SK-N-SH treated with all-trans-retinoic acid at 6 μM for 48 hours (cell line): Measurements from ENCODE around the gene RPS5.

ENCODE experiments used
- ATAC-seq: fragments of 200-7000 bp; cut with Tn5 transposase; 3 replicates; pipeline ENCODE4 v1.9.1; 2020; ENCODE audit warnings: mild to moderate bottlenecking, moderate library complexity
- ARNTL ChIP-seq: fragments of 450-650 bp; formaldehyde crosslinking; IDR thresholded peaks from 2 replicates; pipeline ENCODE4 v1.5.0; 2020; ENCODE audit warnings: low read depth, mild to moderate bottlenecking, moderate library complexity, borderline replicate concordance
- BACH2 ChIP-seq: fragments of 250-450 bp; sonication (Bioruptor Pico); IDR thresholded peaks from 2 replicates; pipeline ENCODE4 v1.9.0; 2021; ENCODE audit warnings: mild to moderate bottlenecking, borderline replicate concordance
- CREB5 ChIP-seq: fragments of 250-450 bp; sonication (Bioruptor Pico); IDR thresholded peaks from 2 replicates; pipeline ENCODE4 v1.5.1; 2020; ENCODE audit warnings: low read depth, mild to moderate bottlenecking, moderate library complexity
- CSDC2 ChIP-seq: fragments of 250-450 bp; sonication (Bioruptor Pico); IDR thresholded peaks from 2 replicates; pipeline ENCODE4 v1.5.0; 2020; ENCODE audit warnings: mild to moderate bottlenecking, moderate library complexity
- CSRNP3 ChIP-seq: fragments of 250-450 bp; sonication (Bioruptor Pico); IDR thresholded peaks from 2 replicates; pipeline ENCODE4 v1.5.1; 2021; ENCODE audit warnings: mild to moderate bottlenecking, moderate library complexity
- ESRRG ChIP-seq: fragments of 250-450 bp; sonication (Bioruptor Pico); IDR thresholded peaks from 2 replicates; pipeline ENCODE4 v1.6.1; 2021; ENCODE audit warnings: mild to moderate bottlenecking
- GLIS3 ChIP-seq: fragments of 250-450 bp; sonication (Bioruptor Pico); IDR thresholded peaks from 2 replicates; pipeline ENCODE4 v1.5.0; 2020; ENCODE audit warnings: mild to moderate bottlenecking, moderate library complexity
- ISL1 ChIP-seq: fragments of 250-450 bp; sonication (Bioruptor Pico); IDR thresholded peaks from 2 replicates; pipeline ENCODE4 v2.1.2; 2022; ENCODE audit warnings: mild to moderate bottlenecking, moderate library complexity
- OSR1 ChIP-seq: fragments of 250-450 bp; sonication (Bioruptor Pico); IDR thresholded peaks from 2 replicates; pipeline ENCODE4 v1.8.0; 2022; ENCODE audit warnings: moderate library complexity, mild to moderate bottlenecking, inconsistent platforms
- PATZ1 ChIP-seq: fragments of 250-450 bp; sonication (Bioruptor Pico); IDR thresholded peaks from 2 replicates; pipeline ENCODE4 v1.8.0; 2020; ENCODE audit warnings: mild to moderate bottlenecking, moderate library complexity, borderline replicate concordance
- POU6F1 ChIP-seq: fragments of 250-450 bp; sonication (Bioruptor Pico); IDR thresholded peaks from 2 replicates; pipeline ENCODE4 v1.8.0; 2021; ENCODE audit warnings: low read depth, mild to moderate bottlenecking, moderate library complexity, borderline replicate concordance
- PPARA ChIP-seq: fragments of 250-450 bp; sonication (Bioruptor Pico); IDR thresholded peaks from 2 replicates; pipeline ENCODE4 v1.5.0; 2020; ENCODE audit warnings: mild to moderate bottlenecking, borderline replicate concordance
- RARB ChIP-seq: fragments of 250-450 bp; sonication (Bioruptor Pico); IDR thresholded peaks from 2 replicates; pipeline ENCODE4 v1.8.0; 2021; ENCODE audit warnings: mild to moderate bottlenecking, moderate library complexity
- SNAI2 ChIP-seq: fragments of 250-450 bp; sonication (Bioruptor Pico); IDR thresholded peaks from 2 replicates; pipeline ENCODE4 v1.5.0; 2020; ENCODE audit warnings: mild to moderate bottlenecking, moderate library complexity
- TCF4 ChIP-seq: fragments of 250-450 bp; sonication (Bioruptor Pico); IDR thresholded peaks from 2 replicates; pipeline ENCODE4 v1.8.0; 2021; ENCODE audit warnings: mild to moderate bottlenecking, moderate library complexity, borderline replicate concordance
- TOX ChIP-seq: fragments of 250-450 bp; sonication (Bioruptor Pico); IDR thresholded peaks from 2 replicates; pipeline ENCODE4 v1.8.0; 2021; ENCODE audit warnings: mild to moderate bottlenecking, moderate library complexity, borderline replicate concordance
- ZC3H10 ChIP-seq: fragments of 250-450 bp; sonication (Bioruptor Pico); IDR thresholded peaks from 2 replicates; pipeline ENCODE4 v1.5.1; 2021; ENCODE audit warnings: mild to moderate bottlenecking, moderate library complexity
- ZFP3 ChIP-seq: fragments of 250-450 bp; sonication (Bioruptor Pico); IDR thresholded peaks from 2 replicates; pipeline ENCODE4 v1.5.0; 2020; ENCODE audit warnings: mild to moderate bottlenecking, moderate library complexity
- ZFP30 ChIP-seq: fragments of 450-650 bp; formaldehyde crosslinking; IDR thresholded peaks from 2 replicates; pipeline ENCODE4 v1.5.0; 2022; ENCODE audit warnings: mild to moderate bottlenecking, moderate library complexity
- ZNF70 ChIP-seq: fragments of 450-650 bp; formaldehyde crosslinking; IDR thresholded peaks from 2 replicates; pipeline ENCODE4 v1.5.0; 2020; ENCODE audit warnings: mild to moderate bottlenecking, moderate library complexity
- ZNF8 ChIP-seq: fragments of 450-650 bp; formaldehyde crosslinking; IDR thresholded peaks from 2 replicates; pipeline ENCODE4 v1.5.0; 2020; ENCODE audit warnings: mild to moderate bottlenecking, moderate library complexity

The RPS5 gene

GRCh38 chr19:58354478-58355030, 32.5 kb upstream of the RPS5 start:
- no peak for ATAC-seq
- TF ChIP-seq ZFP3 (CRISPR knock-in tag) = no peak
- no peak for TF ChIP-seq ZNF8 (CRISPR knock-in tag)
- no peak for TF ChIP-seq SNAI2 (CRISPR knock-in tag)
- TF ChIP-seq GLIS3 (CRISPR knock-in tag) = no peak
- TF ChIP-seq TCF4 (CRISPR knock-in tag) = no peak
- no peak for TF ChIP-seq TOX (CRISPR knock-in tag)
- TF ChIP-seq CSDC2 (CRISPR knock-in tag) = no peak
- TF ChIP-seq ZC3H10 (CRISPR knock-in tag) = no peak
- TF ChIP-seq ARNTL = no peak
- no peak for TF ChIP-seq PPARA (CRISPR knock-in tag)
- no peak for TF ChIP-seq RARB (CRISPR knock-in tag)
- TF ChIP-seq OSR1 (CRISPR knock-in tag) = no peak
- no peak for TF ChIP-seq PATZ1 (CRISPR knock-in tag)
- TF ChIP-seq ISL1 (CRISPR knock-in tag) = no peak
- no peak for TF ChIP-seq ZFP30
- no peak for TF ChIP-seq POU6F1
- no peak for TF ChIP-seq CSRNP3 (CRISPR knock-in tag)
- no peak for TF ChIP-seq CREB5 (CRISPR knock-in tag)
- TF ChIP-seq ESRRG = no peak

GRCh38 chr19:58355215-58355796, 31.8 kb upstream of the RPS5 start:
- no peak for ATAC-seq
- TF ChIP-seq BACH2 (CRISPR knock-in tag) = no peak
- no peak for TF ChIP-seq TOX (CRISPR knock-in tag)
- no peak for TF ChIP-seq RARB (CRISPR knock-in tag)
- no peak for TF ChIP-seq GLIS3 (CRISPR knock-in tag)
- TF ChIP-seq, all 23 proteins: peak for 0

GRCh38 chr19:58355908-58356765, 30.9 kb upstream of the RPS5 start:
- TF ChIP-seq PPARA (CRISPR knock-in tag) = no peak
- no peak for TF ChIP-seq ESRRG
- TF ChIP-seq PATZ1 (CRISPR knock-in tag) = no peak
- TF ChIP-seq SNAI2 (CRISPR knock-in tag) = no peak
- no peak for TF ChIP-seq OSR1 (CRISPR knock-in tag)
- no peak for TF ChIP-seq ZNF70
- ATAC-seq = no peak; the same call in 2 of the 3 replicates
